LNCaP clone FGC (cell line): Measurements from ENCODE around the gene PPM1L.

Experiments
- DNase-seq: peaks from one replicate; pipeline ENCODE4 v3.0.0-alpha.2; 2011; ENCODE audit warnings: low read depth
- H3K4me3 ChIP-seq: 2 replicates; pipeline ENCODE4 v1.5.1; 2011; ENCODE audit warnings: mild to moderate bottlenecking, low read depth, low read length, control low read depth
- CTCF ChIP-seq: IDR thresholded peaks from 2 replicates; pipeline ENCODE4 v1.5.1; 2012; ENCODE audit warnings: mild to moderate bottlenecking; ENCODE audit not compliant: control insufficient read depth, insufficient read depth; ENCODE audit errors: extremely low read depth

Gene PPM1L

GRCh38 chr3:160804762-160805161, 48.7 kb downstream of the PPM1L start:
- no peak for TF ChIP-seq CTCF
- H3K4me3 ChIP-seq: no peak overlapping the region
- DNase-seq: peak; percentile 33

GRCh38 chr3:160806094-160806493, 50.1 kb downstream of the PPM1L start:
- TF ChIP-seq CTCF: no peak
- H3K4me3 ChIP-seq: no peak overlapping the region
- DNase-seq: no peak

GRCh38 chr3:160806686-160807085, 50.7 kb downstream of the PPM1L start:
- TF ChIP-seq CTCF: no peak
- H3K4me3 ChIP-seq: no peak overlapping the region
- no peak for DNase-seq

- DNase-seq: no peak
- no peak overlapping the region for H3K4me3 ChIP-seq
- no peak for TF ChIP-seq CTCF
Observed at GRCh38 chr3:160808838-160809237, 52.8 kb downstream of the PPM1L start.

- TF ChIP-seq CTCF: no peak
- H3K4me3 ChIP-seq: no peak overlapping the region
- DNase-seq: no peak
Observed at GRCh38 chr3:160809453-160809852, 53.4 kb downstream of the PPM1L start.

- H3K4me3 ChIP-seq: no peak overlapping the region
- no peak for DNase-seq
- no peak for TF ChIP-seq CTCF
Observed at GRCh38 chr3:160810362-160811236, 54.6 kb downstream of the PPM1L start.

GRCh38 chr3:160811237-160811548, 55.2 kb downstream of the PPM1L start:
- H3K4me3 ChIP-seq: no peak overlapping the region
- TF ChIP-seq CTCF: no peak
- DNase-seq: no peak
